ES-I3 (cell line): ENCODE data around the gene TMA16.
"Not testable (repeated sequence)": the region's sequence is repeated elsewhere in the genome, so short reads cannot be mapped to it uniquely, and the experiment has no call there.

Experiments used
- H3K36me3 ChIP-seq: 2 replicates; pipeline ENCODE4 v1.6.1; 2013; ENCODE audit warnings: mild to moderate bottlenecking, low read length, control low read depth, moderate library complexity; ENCODE audit not compliant: insufficient read depth
- H3K4me1 ChIP-seq: 2 replicates; pipeline ENCODE4 v1.6.1; 2013; ENCODE audit warnings: mild to moderate bottlenecking, control low read depth, low read length; ENCODE audit not compliant: insufficient read depth
- H3K9ac ChIP-seq: 2 replicates; pipeline ENCODE4 v1.6.1; 2013; ENCODE audit warnings: low read depth, mild to moderate bottlenecking, low read length, moderate library complexity
- H3K9me3 ChIP-seq: 2 replicates; pipeline ENCODE4 v1.6.1; 2013; ENCODE audit warnings: mild to moderate bottlenecking, low read length, moderate library complexity; ENCODE audit not compliant: control insufficient read depth, insufficient read depth

TMA16 gene

DNA sequence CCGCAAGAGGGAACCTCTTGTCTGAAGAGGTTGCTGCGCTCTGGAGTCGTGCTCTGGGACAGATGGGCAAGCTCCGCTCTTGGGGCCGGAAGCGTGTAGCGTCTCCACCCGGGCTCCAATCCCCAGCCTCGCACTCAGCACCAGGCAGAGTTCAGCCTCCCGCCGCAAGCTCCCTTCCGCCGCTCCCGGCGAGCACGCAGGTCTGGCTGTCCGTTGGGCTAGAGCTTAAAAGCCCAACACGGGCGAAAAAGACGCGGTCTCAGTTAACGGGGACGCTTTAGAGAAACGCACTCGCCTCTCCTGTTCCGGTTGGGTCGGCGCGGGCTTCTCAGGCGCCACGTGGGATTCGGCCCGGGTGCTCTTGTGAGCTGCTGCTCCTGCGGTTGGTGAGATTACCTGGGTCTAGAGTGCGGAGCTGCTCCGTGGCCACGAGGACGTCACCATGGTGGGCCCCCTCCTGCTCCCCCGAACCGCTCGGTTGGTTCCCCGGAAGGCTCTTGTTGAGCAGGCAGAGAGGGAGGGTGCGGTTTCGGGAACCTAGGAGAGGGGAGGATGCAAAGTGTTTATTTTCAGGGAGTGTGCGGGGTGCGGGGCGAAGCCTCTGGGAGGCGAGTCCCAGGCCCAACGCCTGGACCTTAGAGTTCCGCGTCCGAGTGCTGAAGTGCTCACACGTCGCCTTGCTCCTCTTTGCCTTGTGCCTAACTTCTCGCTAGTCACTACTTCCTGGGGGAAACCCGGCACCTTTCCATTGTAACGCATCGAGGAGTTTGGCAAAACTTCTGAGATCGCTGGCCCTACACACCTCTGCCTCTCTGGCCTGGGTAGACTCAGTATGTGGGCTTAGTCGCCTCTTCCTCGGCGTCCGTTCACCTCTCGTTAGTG is at the start of gene TMA16:
Gene TMA16, plus strand, starts transcription at position 331 of the 882 bp plus-strand sequence. Its CDS starts 112 bp downstream, at position 443.
- Histone ChIP-seq H3K4me1 (0 out of 2 replicates have a peak, but pooled peaks cover 4% of the 10 kb centered on the region), H3K9ac (peak within 1 kb of the TSS; percentile 96), H3K9me3 (no peaks in the 10 kb centered on the region), H3K36me3 (no peaks in the 10 kb centered on the region)

DNA sequence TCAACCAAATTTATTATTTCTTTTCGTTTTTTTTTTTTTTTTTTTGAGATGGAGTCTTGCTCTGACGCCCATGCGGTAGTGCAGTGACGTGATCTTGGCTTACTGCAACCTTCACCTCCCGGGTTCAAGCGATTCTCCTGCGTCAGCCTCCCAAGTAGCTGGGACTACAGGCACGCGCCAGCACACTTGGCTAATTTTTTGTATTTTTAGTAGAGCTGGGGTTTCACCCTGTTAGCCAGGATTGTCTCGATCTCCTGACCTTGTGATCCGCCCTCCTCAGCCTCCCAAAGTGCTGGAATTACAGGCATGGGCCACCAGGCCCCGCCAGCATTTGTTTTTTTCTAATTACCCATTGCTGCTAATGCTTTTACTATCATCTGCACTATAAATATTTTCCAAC is 47.5 kb upstream of the TMA16 start:
- not testable (repeated sequence) for H3K36me3 ChIP-seq, H3K9me3 ChIP-seq, H3K9ac ChIP-seq, H3K4me1 ChIP-seq

DNA sequence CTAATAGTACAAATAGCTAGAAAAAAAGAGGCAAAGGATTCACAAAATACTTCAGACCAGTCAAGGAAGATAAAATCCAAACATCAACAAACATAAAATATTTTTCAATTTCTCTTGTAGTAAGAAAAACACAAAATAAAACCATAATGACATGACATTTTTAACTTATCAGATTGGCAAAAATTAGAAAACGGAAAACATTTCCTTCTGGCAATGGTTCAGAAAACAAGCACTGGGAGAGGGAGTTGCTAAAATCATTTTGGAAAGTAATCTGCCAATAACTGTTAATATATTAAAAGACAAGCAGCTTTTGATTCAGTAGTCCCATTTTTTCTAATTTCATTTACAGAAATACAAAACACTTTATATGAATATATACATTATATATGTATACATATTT is 47.0 kb upstream of the TMA16 start:
- Histone ChIP-seq H3K36me3 (no peaks in the 10 kb centered on the region), H3K9me3 (no peaks in the 10 kb centered on the region), H3K9ac (no peak overlapping the region), H3K4me1 (no peaks in the 10 kb centered on the region; the same call in 1 of the 2 replicates)

DNA sequence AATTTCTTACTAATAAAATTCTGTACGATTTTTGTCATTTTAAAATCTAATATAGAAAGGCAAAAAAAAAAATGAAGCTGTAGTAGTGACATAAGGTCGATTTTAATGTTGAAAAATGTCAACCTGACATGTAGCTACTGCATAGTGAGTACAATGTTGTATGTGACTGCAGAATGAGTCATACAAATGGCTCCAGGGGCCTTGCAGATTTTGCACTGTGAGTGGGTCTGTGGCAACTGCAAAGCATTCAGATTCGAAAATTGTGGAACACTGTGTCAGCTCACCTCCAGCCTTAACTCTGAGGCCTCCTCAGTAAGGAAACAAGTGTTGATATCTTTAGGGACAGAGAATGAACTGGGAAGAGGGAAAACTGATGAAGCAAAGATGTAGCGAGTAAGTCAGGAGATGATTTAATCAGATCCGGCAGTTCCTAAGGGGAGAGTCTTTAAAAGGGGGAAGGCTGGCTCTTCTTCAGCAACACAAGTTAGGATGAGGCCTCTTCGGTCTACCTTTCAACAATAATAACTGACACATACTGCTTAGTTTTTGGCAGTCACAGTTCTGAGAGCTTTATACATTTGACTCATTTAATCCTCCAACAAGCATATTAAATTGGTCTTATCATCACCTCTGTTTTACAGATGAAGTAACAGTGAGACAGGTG is 45.8 kb upstream of the TMA16 start:
- Histone ChIP-seq H3K9me3 (no peaks in the 10 kb centered on the region), H3K4me1 (no peaks in the 10 kb centered on the region; the same call in 1 of the 2 replicates), H3K9ac (no peak overlapping the region), H3K36me3 (no peaks in the 10 kb centered on the region)

DNA sequence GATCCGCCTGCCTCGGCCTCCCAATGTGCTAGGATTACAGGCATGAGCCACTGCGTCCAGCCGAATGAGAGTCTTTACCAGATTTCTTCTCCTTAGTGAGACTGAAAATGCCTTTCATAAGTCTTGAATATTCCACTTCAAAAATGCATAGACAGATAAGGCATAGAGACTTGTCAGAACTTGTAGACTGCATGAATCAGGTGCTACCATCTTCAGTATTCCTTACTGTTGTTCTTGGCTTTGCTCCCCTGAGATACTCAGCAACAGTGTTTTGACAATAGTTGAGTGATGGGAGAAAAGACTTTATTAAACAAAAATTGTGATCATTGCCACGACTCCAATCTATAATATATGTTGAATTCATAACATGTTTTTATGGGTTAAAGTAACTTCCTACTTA is 31.9 kb upstream of the TMA16 start:
- Histone ChIP-seq H3K9ac (no peak overlapping the region), H3K4me1 (no peaks in the 10 kb centered on the region), H3K36me3 (no peaks in the 10 kb centered on the region), H3K9me3 (no peaks in the 10 kb centered on the region)

DNA sequence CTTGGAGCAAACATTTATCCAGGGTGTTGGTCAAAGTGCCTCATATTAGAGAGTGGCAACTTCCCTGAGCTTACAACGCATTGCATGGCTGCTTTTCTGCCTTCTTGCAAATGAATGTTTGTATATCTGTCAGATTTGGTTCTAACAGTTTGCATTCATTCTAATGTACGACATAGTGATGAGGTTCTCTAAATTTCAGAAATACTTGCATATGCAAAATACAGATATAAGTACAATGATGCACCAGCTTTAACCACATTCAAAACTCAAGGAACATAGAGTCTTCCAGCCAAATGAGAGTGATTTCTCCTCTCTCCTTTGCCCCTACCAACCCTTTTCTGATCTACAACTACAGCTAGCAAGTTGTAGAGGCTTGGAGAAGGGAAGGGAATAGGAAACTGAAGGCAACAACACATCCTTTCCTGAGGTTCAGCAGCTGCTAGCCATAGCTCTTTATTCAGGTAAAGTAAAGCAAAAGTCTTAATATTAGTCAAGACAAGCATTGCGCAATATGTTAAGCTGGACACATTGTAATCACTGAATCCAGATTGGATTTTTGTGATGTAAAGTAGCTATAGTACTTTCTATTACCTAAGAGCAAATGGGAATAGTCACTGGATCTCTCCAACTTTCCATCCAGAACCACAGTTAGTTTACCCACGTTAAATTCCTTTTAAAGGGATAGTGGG is 27.3 kb upstream of the TMA16 start:
- no peaks in the 10 kb centered on the region for H3K36me3 ChIP-seq
- H3K4me1 ChIP-seq, result no peaks in the 10 kb centered on the region
- H3K9me3 ChIP-seq, result no peaks in the 10 kb centered on the region

DNA sequence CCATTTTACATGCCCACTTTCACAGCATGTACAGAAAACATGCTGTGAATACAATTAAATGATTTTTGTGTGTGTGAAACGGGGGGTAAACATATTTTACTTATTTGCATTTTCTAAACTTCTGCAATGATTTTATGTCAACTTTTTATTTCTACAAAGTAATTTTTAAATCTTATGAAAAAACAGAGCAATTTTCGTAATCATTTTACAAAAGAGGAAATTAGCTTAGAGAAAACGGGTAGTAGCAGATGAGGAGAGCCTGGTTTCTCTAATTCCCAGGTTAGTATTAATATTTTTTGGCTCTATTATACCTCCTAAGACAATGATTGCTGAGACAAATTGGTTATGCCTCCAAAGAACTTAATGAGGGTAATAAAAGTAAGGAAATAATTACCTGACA is 24.1 kb upstream of the TMA16 start:
- no peaks in the 10 kb centered on the region for H3K9me3 ChIP-seq
- H3K36me3 ChIP-seq, result no peaks in the 10 kb centered on the region
- H3K9ac ChIP-seq, result no peak overlapping the region
- no peaks in the 10 kb centered on the region for H3K4me1 ChIP-seq

More for the DNA sequence above, 27.3 kb upstream of the TMA16 start:
- H3K9ac ChIP-seq, result no peak overlapping the region

DNA sequence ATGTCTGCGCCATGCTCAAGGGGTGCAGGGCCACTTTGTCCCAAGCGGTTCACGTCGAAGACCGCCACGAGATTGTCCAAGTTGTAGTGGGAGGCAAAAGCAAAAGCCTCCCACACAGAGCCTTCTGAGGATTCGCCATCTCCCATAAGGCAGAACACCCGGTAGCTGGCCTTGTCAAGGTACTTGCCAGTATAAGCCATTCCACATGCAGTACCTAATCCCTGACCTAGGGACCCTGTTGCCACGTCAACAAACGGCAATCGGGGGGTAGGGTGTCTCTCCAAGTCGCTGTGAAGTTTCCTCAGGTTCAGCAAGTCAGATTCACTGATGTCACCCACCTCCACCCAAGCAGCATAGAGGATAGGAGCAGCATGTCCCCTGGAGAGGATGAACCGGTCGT is 21.4 kb upstream of the TMA16 start:
- H3K4me1 ChIP-seq, result no peaks in the 10 kb centered on the region
- H3K9ac ChIP-seq, result no peak overlapping the region
- no peaks in the 10 kb centered on the region for H3K9me3 ChIP-seq
- no peaks in the 10 kb centered on the region for H3K36me3 ChIP-seq

DNA sequence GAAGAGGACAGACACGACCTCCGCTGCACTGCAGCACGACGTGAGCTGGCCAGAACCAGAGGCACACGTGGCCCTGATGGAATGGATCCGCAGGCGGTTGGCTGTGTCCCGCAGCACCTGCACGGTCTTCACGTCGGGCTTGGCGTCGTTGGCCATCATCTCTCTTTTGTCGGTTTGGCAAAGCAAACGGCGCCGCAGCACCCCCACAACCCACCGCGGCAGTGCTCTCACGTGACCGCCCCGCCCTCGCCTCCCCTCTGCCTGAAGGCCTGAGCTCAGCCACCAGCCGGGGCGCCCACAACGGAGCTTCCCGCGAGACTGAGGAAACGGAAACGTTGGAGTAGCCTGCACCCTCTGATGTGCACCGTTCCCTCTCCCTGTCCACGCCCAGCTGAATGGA is 20.9 kb upstream of the TMA16 start, which contains the start of gene TKTL2:
Gene TKTL2, minus strand, starts transcription at position 179 of the 400 bp plus-strand sequence. Its CDS starts 20 bp downstream, at position 159.
- H3K36me3 ChIP-seq, result no peaks in the 10 kb centered on the region
- H3K9me3 ChIP-seq, result no peaks in the 10 kb centered on the region
- H3K4me1 ChIP-seq, result no peaks in the 10 kb centered on the region
- no peak within 1 kb of the TSS for H3K9ac ChIP-seq

DNA sequence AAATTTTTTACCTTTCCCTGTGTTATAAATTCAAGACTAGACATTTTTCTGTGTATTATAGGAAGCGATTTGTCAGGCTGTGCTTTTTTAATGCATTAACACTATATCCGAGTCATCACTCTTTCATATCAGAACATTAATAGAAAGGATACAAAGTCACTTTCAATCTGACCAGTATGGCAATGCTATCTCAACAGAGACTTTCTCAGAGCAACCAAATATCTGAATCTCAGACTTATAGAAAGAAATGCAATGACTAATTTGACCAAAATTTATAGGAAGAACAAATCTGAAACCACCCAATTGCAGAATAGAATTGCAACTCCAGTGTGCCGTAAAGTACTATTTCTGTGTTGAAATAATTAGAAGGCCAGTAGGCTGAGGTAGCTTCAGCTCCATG is 20.5 kb upstream of the TMA16 start:
- H3K36me3 ChIP-seq, result no peaks in the 10 kb centered on the region
- H3K9me3 ChIP-seq, result no peaks in the 10 kb centered on the region
- no peaks in the 10 kb centered on the region for H3K4me1 ChIP-seq
- no peak overlapping the region for H3K9ac ChIP-seq

DNA sequence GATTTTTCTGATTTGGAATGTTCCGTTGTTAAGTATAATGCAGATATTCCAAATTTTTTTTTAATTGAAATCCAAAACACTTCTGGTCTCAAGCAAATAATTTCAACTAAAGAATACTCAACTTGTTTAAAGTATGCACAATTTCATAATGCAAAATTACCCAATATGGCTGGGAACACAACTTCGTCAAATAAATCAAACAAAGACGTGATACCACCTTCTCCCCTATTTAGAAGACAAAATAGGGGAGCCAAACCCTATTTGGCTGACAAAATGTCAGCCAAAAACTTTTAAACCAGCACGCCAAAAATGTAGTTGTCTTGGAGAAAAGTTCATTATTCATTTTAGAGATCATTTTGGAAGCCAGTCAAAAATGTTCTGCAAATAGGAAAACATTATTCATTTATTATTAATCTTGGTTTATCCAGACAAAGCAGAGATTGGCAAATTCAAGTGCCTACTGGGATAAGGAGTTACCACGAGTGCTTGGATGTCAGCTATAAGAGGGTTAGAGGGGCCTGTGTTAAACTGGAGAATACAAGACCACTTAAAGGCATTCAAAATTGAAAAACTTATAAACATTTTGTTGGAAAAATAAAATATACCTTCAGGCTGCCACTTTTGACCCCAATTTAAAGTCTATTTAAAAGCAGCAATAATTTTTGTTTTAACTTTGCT is 17.6 kb upstream of the TMA16 start:
- Histone ChIP-seq H3K36me3 (no peaks in the 10 kb centered on the region), H3K9ac (no peak overlapping the region), H3K4me1 (no peaks in the 10 kb centered on the region), H3K9me3 (no peaks in the 10 kb centered on the region)

DNA sequence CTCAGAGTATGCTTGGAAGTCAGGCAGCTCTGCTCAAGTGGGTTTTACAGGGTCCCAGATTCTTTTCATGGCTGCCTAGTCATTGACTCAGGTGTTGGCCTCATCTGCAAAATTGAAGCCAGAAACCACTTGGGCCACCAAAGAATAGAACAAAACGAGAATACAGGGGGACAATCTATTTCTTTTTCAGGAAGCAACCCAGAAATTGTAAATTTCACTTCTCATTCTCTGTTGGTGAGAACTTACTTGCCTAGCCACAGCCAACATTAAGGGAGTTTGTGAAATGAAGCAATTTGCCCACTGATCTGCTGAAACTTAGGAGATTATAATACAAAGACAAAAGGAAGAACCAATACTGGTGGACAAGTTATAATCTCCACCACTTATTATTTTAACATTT is 12.3 kb upstream of the TMA16 start:
- no peaks in the 10 kb centered on the region for H3K4me1 ChIP-seq
- H3K9me3 ChIP-seq, result no peaks in the 10 kb centered on the region
- no peaks in the 10 kb centered on the region for H3K36me3 ChIP-seq
- no peak overlapping the region for H3K9ac ChIP-seq

DNA sequence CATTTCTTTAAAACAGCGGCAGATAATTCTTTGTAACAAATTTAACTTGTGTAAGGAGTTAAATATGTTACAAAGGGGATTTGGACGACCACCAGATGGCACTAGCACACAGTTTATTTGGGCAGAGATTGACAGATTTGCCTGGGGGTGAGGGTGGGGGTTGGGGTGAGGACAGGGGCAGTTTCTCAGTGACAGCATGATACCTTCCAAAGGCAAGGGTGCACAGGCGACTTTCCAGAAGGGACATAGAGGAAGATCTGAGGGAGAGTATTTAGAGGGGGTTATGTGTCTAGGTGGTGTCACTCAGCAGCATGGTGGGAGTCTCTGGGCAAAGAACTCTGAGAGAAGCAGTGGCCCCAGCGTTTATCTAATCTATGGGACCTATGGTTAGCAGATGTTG is 9.6 kb upstream of the TMA16 start:
- H3K36me3 ChIP-seq, result no peaks in the 10 kb centered on the region
- no peaks in the 10 kb centered on the region for H3K4me1 ChIP-seq
- H3K9me3 ChIP-seq, result no peaks in the 10 kb centered on the region
- no peak overlapping the region for H3K9ac ChIP-seq

DNA sequence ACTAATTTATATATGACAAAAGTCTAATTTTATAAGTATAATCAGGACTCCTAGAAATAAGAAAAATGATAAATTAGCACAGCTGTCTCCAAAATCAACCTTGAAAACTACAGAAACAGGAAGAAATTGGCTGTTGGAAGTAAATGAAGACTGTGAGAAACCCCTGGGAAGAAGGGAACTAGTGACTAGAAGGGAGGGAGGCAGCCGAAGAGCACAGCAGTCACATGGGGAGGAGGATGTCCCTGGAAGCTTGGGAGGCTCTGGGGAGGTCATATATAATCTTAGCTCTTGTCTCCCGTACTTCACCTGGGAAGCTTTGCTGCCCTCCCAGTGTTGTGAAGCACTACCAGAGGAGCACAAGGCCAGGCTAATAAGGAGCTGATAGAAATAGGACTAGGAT is 8.9 kb upstream of the TMA16 start:
- H3K9ac ChIP-seq, result no peak overlapping the region
- no peaks in the 10 kb centered on the region for H3K4me1 ChIP-seq
- no peaks in the 10 kb centered on the region for H3K36me3 ChIP-seq
- no peaks in the 10 kb centered on the region for H3K9me3 ChIP-seq
